ENCODE data around the gene KRT77. TPM values are rescaled to one million over a fixed set of nuclear protein-coding genes. Genes with fewer than 3 reads are reported as not detected.

The KRT77 gene
- total RNA-seq, 2 experiments from 2014 or later = not detected

DNA sequence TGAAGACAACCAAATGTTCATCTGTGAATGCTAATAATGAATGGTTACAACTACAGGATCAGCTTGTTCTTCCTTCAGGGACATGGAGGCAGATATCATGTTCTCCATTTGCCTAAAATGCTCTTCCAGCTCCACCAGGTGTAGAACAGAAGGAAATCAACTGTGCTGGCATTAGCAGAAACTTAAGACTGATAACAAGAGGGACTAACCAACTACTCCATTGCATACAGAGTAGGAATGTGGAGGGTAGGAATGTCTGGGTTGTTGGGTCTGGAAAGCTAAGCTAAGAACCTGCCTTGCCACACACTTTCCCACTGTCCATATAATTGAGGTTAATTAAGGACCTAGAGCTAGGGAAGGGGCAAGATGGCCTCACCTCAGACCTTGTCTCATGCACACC lies 39.9 kb downstream of the KRT77 start:
- no peaks in the 10 kb centered on the region for H3K36me3 Mint-ChIP-seq
- H3K4me1 Mint-ChIP-seq = peaks cover 4% of the 10 kb centered on the region
- H3K27me3 Mint-ChIP-seq = no peaks in the 10 kb centered on the region
- H3K4me3 Mint-ChIP-seq = no peak overlapping the region
- DNase-seq = no peak
- H3K9me3 Mint-ChIP-seq = no peaks in the 10 kb centered on the region
- H3K27ac Mint-ChIP-seq = no peak overlapping the region

DNA sequence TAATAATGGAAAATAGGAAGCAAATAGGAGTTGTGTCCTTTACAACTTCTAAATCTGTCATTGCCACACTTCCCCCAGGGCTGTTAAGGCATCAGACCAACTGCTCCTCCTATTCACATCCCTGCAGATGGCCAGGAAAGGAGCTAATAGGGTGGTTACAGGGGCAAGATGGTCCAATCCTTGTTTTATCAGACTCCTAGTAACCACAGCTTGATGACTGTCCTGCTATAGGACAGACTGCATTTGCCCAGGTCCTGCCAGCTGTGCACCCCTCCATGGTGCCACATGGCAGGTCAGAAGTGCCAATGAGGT lies 40.5 kb downstream of the KRT77 start:
- Mint-ChIP-seq H3K4me1 (peaks cover 4% of the 10 kb centered on the region), H3K27ac (no peak overlapping the region), H3K9me3 (no peaks in the 10 kb centered on the region), H3K27me3 (no peaks in the 10 kb centered on the region), H3K4me3 (no peak overlapping the region), H3K36me3 (no peaks in the 10 kb centered on the region)
- no peak for DNase-seq

DNA sequence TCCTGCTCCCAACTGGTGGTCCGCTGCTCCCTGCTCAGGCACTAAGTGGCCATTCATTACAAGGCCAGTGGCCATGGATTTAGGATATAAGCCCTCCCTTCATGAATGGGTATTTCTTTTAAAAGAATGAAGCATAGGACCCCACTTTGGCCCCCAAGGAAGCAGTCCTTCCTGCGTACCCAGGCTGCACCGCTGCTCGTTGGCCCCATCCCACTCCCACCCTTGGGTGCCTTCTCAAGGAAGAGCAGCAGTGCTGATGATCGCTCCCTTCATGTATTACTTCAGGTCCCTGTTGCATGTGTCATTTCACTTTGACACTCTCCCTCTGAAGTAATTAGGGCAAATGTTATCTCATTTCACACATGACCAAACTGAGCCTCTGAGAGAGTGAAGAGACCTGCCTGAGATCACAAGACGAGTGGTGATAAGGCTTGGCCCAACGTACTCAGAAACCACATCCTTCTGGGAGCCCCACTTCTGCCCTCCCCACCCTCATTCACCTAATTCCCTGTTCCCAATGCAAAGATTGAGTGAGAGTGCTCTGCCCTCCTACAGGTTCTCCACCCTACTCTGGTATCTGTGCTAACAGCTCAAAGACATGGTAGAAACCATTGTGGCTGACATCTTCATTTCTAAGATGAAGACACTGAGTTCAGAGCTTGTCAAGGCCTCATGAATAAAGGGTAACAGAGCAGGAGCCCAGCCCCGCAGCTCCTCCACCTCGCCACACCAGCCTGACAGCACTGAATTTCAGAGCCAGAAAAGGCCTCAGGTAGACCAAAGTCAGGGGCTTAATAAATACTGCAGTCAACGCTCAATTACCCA lies 41.0 kb downstream of the KRT77 start:
- Mint-ChIP-seq H3K4me3 (no peak overlapping the region), H3K9me3 (no peaks in the 10 kb centered on the region), H3K27me3 (no peaks in the 10 kb centered on the region), H3K4me1 (peaks cover 4% of the 10 kb centered on the region), H3K27ac (no peak overlapping the region), H3K36me3 (no peaks in the 10 kb centered on the region)
- no peak for DNase-seq

DNA sequence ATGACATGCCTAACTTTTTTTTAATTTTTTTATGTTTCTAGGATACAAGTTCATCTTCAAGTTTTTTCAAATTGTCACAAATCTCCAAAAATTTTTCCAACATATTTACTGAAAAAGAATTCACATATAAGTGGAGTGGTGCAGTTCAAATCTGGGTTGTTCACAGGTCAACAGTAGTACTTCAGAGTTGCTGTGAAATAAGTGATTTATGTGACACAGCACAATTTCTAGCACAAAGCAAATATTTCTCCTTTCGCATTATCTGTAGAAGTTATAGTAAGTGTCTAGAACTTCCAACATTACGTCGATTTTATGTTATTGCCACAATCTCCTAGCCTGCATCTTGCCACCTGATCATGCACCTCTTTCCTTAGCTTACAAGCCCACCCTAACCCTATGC lies 41.7 kb downstream of the KRT77 start:
- peaks cover 4% of the 10 kb centered on the region for H3K4me1 Mint-ChIP-seq
- DNase-seq = no peak
- no peaks in the 10 kb centered on the region for H3K27me3 Mint-ChIP-seq
- no peaks in the 10 kb centered on the region for H3K36me3 Mint-ChIP-seq
- no peak overlapping the region for H3K4me3 Mint-ChIP-seq
- no peak overlapping the region for H3K27ac Mint-ChIP-seq
- no peaks in the 10 kb centered on the region for H3K9me3 Mint-ChIP-seq

DNA sequence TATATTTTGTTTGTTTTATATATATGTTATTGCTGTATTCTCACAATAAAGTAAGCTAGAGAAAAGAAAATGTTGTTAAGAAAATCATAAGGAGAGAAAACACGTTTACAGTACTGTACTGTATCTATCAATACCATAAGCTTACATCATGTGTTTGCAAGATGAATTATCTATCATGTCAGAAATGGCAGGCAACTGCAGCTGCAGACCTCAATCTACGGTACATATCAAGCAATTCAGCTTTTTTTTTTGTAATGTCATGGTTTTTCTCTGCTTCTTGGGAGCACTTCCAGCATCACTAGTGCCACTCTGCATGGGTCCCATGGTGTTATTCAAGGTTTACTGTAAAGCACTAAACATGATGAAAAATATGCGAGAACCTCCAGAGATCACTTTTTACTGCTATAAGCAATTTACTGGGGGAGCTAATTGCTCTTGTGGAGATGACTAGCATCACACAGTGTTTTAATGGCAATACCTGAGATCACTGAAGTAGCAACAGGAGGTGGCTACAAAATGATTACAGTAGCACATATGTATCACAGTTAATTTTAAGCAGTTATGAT lies 42.3 kb downstream of the KRT77 start:
- no peak for DNase-seq
- H3K4me1 Mint-ChIP-seq = peaks cover 6% of the 10 kb centered on the region
- no peak overlapping the region for H3K4me3 Mint-ChIP-seq
- H3K36me3 Mint-ChIP-seq = no peaks in the 10 kb centered on the region
- no peak overlapping the region for H3K27ac Mint-ChIP-seq
- H3K9me3 Mint-ChIP-seq = no peaks in the 10 kb centered on the region
- no peaks in the 10 kb centered on the region for H3K27me3 Mint-ChIP-seq

DNA sequence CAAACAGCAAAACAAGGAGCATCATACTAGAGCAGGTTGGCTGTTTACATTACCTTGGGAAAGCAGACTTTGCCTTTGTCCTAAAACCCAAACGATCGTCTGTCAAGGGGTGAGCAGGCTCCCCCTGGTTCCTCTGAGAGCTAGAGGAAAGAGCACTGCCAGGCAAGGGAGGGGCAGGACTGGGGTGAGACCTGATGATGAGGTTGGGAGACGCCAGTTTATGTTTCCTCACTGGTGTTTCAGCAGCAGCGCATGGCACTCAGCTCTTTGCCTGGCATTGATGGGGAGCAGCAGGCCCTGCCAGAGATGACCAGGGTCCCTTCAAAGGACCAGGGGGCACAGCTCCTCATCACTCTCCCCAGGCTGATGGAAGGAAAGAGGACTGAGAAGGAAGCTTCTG lies 43.4 kb downstream of the KRT77 start:
- Mint-ChIP-seq H3K27ac (no peak overlapping the region), H3K4me3 (no peak overlapping the region), H3K4me1 (peaks cover 9% of the 10 kb centered on the region), H3K27me3 (no peaks in the 10 kb centered on the region), H3K36me3 (no peaks in the 10 kb centered on the region), H3K9me3 (no peaks in the 10 kb centered on the region)
- DNase-seq = no peak

DNA sequence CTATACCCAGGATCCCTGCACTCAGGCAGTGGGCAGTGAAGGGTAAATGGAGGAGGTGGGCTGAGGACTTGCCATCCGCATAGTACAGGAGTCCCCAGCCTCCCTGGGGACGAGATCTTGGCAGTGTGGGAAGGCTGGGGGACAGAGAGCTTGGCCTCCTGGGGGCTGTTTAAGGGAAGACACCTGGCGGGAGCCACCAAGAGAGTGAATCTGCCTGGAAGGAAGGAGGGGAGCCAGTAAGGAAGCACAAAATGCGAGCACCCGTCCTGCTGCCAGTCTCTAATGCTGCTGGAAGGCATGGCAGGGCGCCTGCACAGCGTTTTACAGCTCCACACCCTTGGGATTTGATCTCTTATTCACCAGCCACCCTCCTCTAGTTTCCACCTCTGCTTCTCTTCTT lies 43.9 kb downstream of the KRT77 start:
- peaks cover 12% of the 10 kb centered on the region for H3K4me1 Mint-ChIP-seq
- no peak overlapping the region for H3K4me3 Mint-ChIP-seq
- no peak overlapping the region for H3K27ac Mint-ChIP-seq
- no peaks in the 10 kb centered on the region for H3K9me3 Mint-ChIP-seq
- no peaks in the 10 kb centered on the region for H3K27me3 Mint-ChIP-seq
- DNase-seq = no peak
- no peaks in the 10 kb centered on the region for H3K36me3 Mint-ChIP-seq

DNA sequence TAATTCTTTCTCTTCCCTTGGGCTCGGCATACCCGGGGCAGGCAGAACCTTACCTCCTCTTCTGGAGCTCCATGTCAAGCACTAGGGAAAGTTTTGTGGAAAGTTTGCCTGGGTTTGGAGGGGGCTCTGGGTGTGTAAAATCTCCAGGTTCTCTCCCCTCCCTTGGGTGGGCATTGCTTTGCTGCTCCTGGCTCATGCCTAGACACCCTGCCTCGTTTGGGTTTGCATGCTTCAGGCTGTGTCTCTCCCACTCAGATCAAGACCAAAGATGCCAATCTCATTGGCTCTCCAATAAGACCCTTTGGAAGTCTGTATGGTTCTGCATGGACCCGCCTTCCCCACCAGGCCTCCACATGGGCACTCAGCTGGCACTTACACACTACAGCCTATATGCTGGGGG lies 45.1 kb downstream of the KRT77 start:
- no peak overlapping the region for H3K4me3 Mint-ChIP-seq
- DNase-seq = no peak
- H3K36me3 Mint-ChIP-seq = no peaks in the 10 kb centered on the region
- no peaks in the 10 kb centered on the region for H3K27me3 Mint-ChIP-seq
- H3K27ac Mint-ChIP-seq = no peak overlapping the region
- peaks cover 13% of the 10 kb centered on the region for H3K4me1 Mint-ChIP-seq
- no peaks in the 10 kb centered on the region for H3K9me3 Mint-ChIP-seq

DNA sequence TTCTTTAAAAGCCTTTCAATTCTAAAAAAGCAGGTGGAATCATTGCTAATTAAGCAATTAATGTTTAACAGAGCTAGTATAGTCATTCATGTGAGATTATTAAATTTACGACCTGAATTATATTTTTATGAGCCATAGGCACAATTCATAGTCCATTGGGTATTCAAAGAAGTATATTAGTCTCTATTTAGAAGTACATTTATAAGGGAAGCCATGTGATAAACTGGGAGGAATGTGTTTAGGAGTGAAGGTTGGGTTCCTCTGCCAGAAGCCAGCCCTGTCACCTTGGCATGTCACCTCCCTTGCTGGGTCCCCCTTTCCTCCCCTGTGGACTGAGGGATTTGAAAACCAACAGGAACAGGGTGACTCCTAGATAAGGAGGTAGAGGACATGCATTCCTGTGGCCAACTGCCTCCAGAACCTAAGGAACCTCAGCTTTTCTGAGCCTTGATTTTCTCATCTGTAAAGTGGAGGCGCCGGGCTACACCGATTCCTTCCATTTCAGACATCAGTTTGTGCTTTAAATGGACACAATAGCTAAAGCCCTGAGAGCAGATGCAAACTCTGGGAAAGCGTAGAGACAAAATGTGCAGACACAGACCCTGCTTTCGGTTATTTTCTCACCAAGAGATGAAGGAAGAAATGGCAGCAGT lies 45.9 kb downstream of the KRT77 start:
- Mint-ChIP-seq H3K4me3 (no peak overlapping the region), H3K4me1 (peaks cover 14% of the 10 kb centered on the region), H3K27me3 (no peaks in the 10 kb centered on the region), H3K27ac (no peak overlapping the region), H3K36me3 (peaks cover 2% of the 10 kb centered on the region), H3K9me3 (no peaks in the 10 kb centered on the region)
- DNase-seq = no peak

DNA sequence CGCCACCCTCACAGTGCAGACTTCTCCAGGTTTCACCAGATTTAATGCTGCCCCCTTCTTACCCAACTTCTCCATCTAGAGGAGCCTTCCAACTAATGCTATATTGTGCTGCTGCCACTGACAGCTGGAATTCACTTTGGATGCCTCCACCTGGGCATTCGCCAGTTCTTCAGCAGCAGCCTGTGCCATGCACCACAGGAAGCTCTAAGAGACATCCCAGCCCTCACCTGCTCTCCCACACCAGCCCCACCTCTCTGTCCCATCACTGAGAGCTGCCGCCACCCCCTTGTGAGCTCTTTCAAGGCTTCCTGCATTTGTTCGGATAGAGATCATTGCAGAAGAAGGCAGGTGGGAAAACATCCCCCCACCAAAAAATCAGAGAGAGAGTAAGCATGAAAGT lies 46.7 kb downstream of the KRT77 start:
- Mint-ChIP-seq H3K36me3 (peaks cover 2% of the 10 kb centered on the region), H3K27ac (no peak overlapping the region), H3K4me3 (no peak overlapping the region), H3K9me3 (no peaks in the 10 kb centered on the region), H3K4me1 (peaks cover 12% of the 10 kb centered on the region), H3K27me3 (no peaks in the 10 kb centered on the region)
- no peak for DNase-seq

DNA sequence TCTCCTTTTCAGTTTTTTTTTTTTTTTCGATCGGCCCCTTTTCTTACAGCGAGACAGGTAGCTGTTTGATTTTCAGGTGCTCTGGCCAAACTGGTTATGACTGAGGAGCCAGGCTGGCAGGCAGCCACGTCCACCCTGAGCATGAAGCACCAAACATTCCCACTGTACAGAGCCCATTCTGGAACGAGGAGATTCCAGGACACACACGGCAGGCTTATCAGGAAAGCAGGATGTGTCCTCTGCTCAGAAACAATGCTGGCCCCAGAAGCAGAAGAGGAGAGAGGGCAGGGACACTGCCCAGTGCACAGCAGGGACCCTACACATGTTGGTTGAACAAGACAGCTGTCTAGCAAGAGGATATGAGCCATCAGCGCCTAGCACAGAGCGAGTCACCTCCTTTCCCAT lies 47.6 kb downstream of the KRT77 start:
- peaks cover 12% of the 10 kb centered on the region for H3K4me1 Mint-ChIP-seq
- no peaks in the 10 kb centered on the region for H3K9me3 Mint-ChIP-seq
- no peaks in the 10 kb centered on the region for H3K27me3 Mint-ChIP-seq
- peaks cover 2% of the 10 kb centered on the region for H3K36me3 Mint-ChIP-seq
- H3K27ac Mint-ChIP-seq = no peak overlapping the region
- no peak for DNase-seq
- no peak overlapping the region for H3K4me3 Mint-ChIP-seq

DNA sequence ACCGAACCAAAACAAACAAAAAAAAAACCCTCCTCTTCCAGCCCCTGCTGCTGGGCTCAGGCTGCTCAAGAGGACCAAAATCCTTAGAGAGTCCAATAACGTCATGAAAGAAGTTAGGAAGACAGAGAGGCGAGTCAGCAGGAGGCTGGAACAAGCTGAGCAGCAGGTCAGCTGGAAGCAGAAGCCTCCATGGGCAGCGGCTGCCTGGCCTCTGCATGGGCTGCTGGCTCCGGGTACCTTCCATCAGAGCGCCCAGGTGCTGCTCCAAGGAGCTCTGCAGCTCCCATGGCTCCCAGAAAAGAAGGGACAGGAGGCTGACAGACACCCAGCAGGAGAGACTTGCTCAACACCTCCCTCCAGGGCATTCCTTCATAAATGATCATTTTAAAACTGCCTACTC lies 48.1 kb downstream of the KRT77 start:
- Mint-ChIP-seq H3K4me1 (peaks cover 12% of the 10 kb centered on the region), H3K36me3 (peaks cover 2% of the 10 kb centered on the region), H3K27ac (no peak overlapping the region), H3K27me3 (no peaks in the 10 kb centered on the region), H3K4me3 (no peak overlapping the region), H3K9me3 (no peaks in the 10 kb centered on the region)
- no peak for DNase-seq

DNA sequence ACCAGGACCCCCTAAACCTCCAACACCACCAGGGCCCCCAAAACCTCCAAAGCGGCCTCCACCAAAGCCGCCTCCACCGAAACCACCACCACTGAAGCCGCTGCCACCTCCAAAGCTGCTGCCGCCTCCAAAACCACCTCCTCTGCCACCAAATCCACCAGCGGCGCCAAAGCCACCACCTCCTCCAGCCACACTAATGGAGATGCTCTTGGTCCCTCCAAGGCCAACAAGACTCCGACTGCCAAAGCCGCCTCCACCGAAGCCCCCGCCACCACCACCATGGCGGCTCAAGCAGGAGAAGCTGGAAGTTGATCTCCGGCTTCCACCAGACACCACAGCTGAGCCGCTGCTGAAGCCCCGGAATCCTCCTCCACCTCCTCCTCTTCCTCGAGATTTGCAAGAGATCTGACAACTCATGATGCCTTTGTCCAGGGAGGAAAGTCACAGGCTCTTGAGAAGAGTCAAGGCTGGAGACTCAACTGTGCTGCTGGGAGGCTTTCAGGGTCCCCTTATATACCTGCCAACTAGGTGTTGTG lies 51.5 kb downstream of the KRT77 start, which contains the start of gene KRT2:
KRT2 (minus strand) TSS at position 486 of the 536 bp plus-strand sequence; CDS start at position 417, 69 bp downstream.
- Mint-ChIP-seq H3K9me3 (no peaks in the 10 kb centered on the region), H3K27ac (no peak within 1 kb of the TSS), H3K4me1 (peaks cover 33% of the 10 kb centered on the region), H3K36me3 (peaks cover 2% of the 10 kb centered on the region), H3K4me3 (no peak within 1 kb of the TSS), H3K27me3 (no peaks in the 10 kb centered on the region)
- no peak for DNase-seq

DNA sequence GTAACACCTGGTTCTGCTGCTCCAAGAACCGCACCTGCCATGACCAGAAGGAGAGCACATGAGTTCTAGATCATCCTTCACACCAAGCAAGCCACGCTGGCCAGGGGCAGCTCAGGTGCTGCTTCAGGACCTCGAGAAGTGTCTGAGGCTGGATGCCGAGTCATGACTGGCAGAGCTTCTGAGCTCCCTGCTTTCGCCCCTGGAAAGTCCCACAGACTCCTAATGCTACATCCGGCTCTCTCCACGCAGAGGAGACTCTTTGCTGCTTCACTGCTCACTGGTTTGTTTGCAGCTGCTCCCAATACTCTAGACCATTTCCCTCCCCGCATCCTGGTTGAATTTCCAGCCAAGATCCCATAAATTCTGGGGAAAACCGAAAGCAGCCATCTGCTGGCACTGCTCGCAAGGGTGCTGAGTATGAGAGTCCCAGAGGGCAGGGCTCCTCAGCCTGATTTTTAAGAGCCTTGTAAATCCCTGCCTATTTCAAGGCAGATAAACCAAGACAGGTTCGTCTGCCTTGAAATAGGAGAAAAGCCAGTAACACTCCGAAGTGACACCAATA lies 52.7 kb downstream of the KRT77 start:
- no peaks in the 10 kb centered on the region for H3K9me3 Mint-ChIP-seq

DNA sequence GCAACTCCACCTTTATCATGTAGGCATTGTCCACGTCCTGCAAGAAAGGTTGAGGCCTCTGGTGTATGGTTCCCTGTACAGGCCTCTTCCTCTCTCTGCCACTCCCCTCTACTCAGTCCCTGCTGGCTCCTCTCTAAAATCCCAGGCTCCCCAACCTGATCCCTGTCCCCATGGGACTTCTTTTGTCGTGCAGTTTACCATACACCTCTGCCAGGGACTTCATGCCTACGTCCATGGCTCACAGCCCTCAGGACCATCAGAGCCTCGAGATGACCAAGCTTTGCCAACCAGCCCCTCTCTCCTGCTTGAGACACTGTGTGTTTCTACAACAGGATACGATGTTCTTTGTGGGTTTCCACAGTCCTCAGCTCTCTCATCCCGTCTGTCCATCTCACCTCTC lies 54.3 kb downstream of the KRT77 start:
- no peaks in the 10 kb centered on the region for H3K27me3 Mint-ChIP-seq
- H3K27ac Mint-ChIP-seq = no peak overlapping the region

More for the DNA sequence above, 52.7 kb downstream of the KRT77 start:
- peaks cover 2% of the 10 kb centered on the region for H3K36me3 Mint-ChIP-seq
- no peak overlapping the region for H3K27ac Mint-ChIP-seq
- H3K27me3 Mint-ChIP-seq = no peaks in the 10 kb centered on the region
- H3K4me1 Mint-ChIP-seq = peaks cover 39% of the 10 kb centered on the region
- no peak for DNase-seq
- H3K4me3 Mint-ChIP-seq = no peak overlapping the region

More for the DNA sequence above, 54.3 kb downstream of the KRT77 start:
- DNase-seq = no peak
- no peak overlapping the region for H3K4me3 Mint-ChIP-seq
- no peaks in the 10 kb centered on the region for H3K9me3 Mint-ChIP-seq
- H3K4me1 Mint-ChIP-seq = peaks cover 50% of the 10 kb centered on the region
- H3K36me3 Mint-ChIP-seq = peaks cover 2% of the 10 kb centered on the region
